Stimulated activated CD8-positive, alpha-beta memory T cell treated with anti-CD3 and anti-CD28 coated beads, Interleukin-15, amount 100 ng/mL, for 1 hour (primary cell): ENCODE data around the gene LSAMP.

ENCODE experiments used
- DNase-seq: peaks from one replicate; pipeline ENCODE4 v3.0.0-alpha.2; 2020; ENCODE audit warnings: low read depth

The LSAMP gene

DNA sequence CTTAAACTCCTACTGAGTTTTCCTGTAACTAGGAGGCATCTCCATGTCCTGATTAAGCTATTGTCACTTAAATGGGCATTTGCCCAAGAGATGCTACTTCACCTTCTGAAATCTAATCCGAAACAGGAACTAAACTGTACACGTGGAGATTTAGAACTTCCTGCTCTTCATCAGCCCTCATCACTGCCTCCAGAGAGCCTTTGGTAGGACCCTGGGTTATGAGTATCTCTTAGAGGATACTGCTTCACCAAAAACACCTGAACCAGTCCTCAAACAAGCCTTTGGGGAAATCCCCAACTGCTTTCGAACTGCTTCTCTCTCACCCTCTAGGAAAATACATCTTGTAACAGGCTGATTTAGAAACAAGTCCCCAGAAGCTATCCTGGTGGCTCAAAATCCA lies 501.7 kb downstream of the LSAMP start:
- DNase-seq = no peak

GRCh38 chr3:115937054-115937453 lies 508.2 kb downstream of the LSAMP start:
- no peak for DNase-seq

DNA sequence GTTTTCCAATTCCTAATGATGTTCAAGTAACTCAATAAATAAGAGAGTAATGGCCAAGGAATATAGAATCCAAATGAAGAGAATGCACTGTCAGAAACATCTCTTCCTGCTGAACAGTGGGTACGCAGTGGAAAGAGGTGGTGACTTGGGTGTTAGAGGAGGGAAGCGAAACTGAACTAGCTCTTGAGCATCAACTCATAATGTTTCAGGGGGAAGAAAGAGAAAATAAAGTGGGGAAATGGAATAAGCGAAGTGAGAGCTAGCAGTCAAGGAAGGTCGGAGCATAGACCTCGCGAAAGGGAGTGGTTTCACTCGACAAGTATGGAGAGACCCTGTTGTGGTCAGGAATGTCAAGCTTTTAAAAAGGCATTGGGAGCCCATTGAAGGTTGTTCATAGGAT lies 512.5 kb downstream of the LSAMP start:
- no peak for DNase-seq

GRCh38 chr3:115931581-115931980 lies 513.7 kb downstream of the LSAMP start:
- DNase-seq = no peak

- no peak for DNase-seq
These were observed 514.4 kb downstream of the LSAMP start for GRCh38 chr3:115930922-115931321.

- no peak for DNase-seq
These were observed 515.1 kb downstream of the LSAMP start for GRCh38 chr3:115930168-115930567.

DNA sequence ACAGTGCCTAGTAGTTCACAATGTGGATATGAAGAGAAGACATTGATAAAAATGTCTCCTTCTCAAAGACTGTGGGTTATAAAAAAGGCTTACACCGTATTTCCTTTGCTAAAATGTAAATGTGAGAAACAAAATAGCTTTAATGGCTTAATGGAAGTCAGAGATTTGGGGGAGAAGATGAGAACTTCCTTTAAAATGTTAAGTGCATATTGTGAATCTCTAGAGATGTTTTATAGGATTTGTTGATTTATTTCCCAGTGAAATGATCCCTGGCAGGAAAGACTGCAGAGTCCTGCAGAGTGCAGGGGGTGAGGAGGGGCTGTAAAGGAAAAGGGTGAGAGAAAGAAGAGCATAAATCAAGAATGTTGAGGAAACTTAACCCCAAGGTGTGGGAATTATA lies 516.9 kb downstream of the LSAMP start:
- DNase-seq = no peak

DNA sequence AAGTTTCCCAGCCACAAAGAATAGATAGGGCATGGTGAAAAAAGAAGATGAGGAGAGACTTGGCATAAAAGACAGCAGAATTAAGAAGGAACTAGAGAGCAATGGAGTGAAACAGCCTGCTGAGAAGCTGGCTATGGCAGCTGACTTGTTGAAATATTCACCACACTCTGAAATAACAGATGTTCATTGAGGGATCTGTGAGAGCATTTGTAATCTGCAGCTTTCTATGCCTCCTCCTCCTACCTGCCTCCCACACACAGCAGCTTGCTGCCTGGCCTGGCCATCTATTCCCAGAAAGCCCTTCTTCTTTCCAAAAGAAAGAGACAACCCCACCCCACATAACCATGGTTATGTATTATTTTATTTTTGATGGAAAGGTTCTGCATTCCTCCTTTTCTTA lies 518.1 kb downstream of the LSAMP start:
- DNase-seq = no peak

- no peak for DNase-seq
These were observed 522.5 kb downstream of the LSAMP start for GRCh38 chr3:115922681-115923347.

GRCh38 chr3:115921711-115922110 lies 523.6 kb downstream of the LSAMP start:
- no peak for DNase-seq

GRCh38 chr3:115918900-115919299 lies 526.4 kb downstream of the LSAMP start:
- no peak for DNase-seq

GRCh38 chr3:115916866-115917265 lies 528.4 kb downstream of the LSAMP start:
- DNase-seq = no peak

GRCh38 chr3:115915061-115915460 lies 530.2 kb downstream of the LSAMP start:
- no peak for DNase-seq

- DNase-seq = no peak
These were observed 532.1 kb downstream of the LSAMP start for GRCh38 chr3:115913069-115913686.

DNA sequence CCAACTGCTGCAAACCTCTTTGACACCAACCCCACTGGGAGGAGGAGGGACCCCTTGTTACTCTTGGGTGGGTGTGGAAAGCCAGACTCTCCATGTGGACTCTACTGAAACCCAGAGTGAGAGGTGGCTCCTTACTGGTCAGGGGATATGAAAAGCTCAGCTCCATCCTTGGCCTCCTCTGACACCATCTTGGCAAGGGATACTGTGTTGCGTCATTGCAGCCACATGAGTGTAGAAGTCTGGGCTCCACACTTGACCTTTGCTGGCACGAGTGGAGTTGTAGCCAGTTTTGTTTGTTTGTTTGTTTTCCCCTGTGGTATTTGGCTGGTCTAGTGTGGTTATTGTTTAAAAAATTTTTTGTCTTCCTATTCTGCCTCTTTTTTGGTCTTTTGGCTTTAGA lies 532.9 kb downstream of the LSAMP start:
- no peak for DNase-seq

DNA sequence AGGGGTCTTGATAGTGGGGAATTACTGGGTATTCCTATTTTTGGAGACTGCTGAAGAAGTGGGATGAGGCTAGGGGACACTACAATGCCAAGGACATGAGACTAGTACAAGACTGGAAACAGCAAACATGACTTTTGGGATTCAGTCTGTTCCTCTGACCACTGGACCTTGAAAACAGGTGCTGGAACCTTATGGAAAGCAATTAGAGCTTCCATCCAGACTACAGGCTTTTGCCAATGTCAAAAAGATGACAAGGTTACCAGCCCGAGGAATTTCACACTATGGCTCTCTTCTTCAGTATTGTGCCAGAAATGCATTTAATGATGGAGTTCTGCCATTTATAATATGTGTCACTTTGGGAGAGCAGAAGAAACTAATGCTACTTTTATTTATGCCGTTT lies 539.4 kb downstream of the LSAMP start:
- DNase-seq = no peak

DNA sequence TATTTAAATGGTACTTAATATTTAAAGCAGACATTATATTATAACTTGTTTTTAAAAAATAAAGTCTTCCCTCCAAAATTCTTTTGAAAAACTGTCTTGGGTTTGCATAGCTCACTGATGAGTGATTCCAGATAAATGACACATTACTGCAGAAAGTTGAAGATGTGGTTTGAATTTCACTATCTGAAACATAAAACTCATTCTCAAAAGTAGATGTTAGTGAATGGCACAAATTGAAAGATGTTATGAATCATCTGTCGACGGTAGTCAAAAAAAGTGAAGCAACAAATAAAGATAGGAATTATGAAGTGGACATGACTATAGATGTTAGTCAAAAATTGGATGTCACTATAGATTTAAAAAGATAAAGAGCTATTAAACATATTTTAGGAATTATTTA lies 541.4 kb downstream of the LSAMP start:
- no peak for DNase-seq

- DNase-seq = no peak
These were observed 544.3 kb downstream of the LSAMP start for GRCh38 chr3:115901008-115901407.

GRCh38 chr3:115899535-115899934 lies 545.8 kb downstream of the LSAMP start:
- no peak for DNase-seq

GRCh38 chr3:115898656-115899410 lies 546.5 kb downstream of the LSAMP start:
- DNase-seq = no peak

GRCh38 chr3:115891006-115891636 lies 554.2 kb downstream of the LSAMP start:
- no peak for DNase-seq

DNA sequence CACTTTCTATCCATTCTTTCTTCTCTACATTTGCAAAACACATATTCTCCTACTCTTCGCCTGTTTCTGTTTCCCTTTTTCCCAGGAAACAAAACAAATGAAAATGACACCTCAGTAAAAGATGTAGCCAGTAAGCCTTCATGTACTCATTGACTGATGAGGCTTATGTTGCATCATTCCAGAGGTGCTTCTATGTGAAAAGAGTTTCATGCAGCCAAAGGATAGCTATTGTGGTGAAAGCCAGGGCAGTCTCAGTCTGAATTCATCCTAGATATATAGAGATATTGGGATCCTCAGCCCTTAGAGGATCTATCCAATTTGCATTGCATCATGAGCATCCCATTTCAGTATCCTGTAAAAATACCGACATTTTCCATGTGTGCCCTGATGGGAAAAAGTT lies 554.7 kb downstream of the LSAMP start:
- no peak for DNase-seq

DNA sequence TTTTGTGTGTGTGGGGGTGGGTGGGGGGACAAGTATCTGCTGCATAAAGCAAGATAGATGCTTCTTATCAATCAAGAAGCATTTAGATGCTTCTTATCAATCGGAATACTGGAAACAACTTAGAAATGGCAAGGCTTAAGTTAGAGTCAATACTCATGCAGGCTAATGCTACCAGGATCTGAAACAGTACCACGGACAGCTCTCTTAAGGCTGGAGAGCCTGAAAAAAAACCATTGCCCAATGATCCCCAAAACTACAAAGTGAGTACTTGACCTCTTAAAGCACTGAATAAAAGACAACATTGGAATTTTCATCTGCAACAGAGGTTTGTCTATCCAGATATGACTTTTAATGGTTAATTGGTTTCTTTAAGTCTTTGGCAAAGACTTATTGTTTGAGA lies 559.7 kb downstream of the LSAMP start:
- DNase-seq = no peak
